Cardiac fibroblast (primary cell): ENCODE results near the gene OR8B12.

ENCODE experiments used
- DNase-seq, 2 donors: peaks; one replicate each; pipeline versions ENCODE4 v3.0.0 to v3.0.0-alpha.2; 2010; ENCODE audit warnings: low read depth in 2 of 2
- H3K4me3 ChIP-seq, 2 donors: replicated peaks in 1 of 2; 1 replicate in 1 of 2; 2 replicates in 1 of 2; pipeline ENCODE4 v1.5.1; 2011; ENCODE audit warnings: low read depth in 2 of 2, low read length in 2 of 2, mild to moderate bottlenecking in 2 of 2, moderate library complexity in 1 of 2
- CTCF ChIP-seq: IDR thresholded peaks from one replicate; pipeline ENCODE4 v1.5.1; 2011; ENCODE audit warnings: low read depth, mild to moderate bottlenecking, low read length, inconsistent platforms

OR8B12 gene

GRCh38 chr11:124582565-124582964 lies 39.1 kb upstream of the OR8B12 start:
- no peak for TF ChIP-seq CTCF
- no peak for DNase-seq
- H3K4me3 ChIP-seq: no peak overlapping the region

GRCh38 chr11:124581817-124582216 lies 38.4 kb upstream of the OR8B12 start:
- TF ChIP-seq CTCF: no peak
- no peak overlapping the region for H3K4me3 ChIP-seq
- no peak for DNase-seq

GRCh38 chr11:124578761-124579160 lies 35.3 kb upstream of the OR8B12 start:
- TF ChIP-seq CTCF: no peak
- DNase-seq: peak in 1 of 2 donors; percentile 17
- no peak overlapping the region for H3K4me3 ChIP-seq

- no peak for DNase-seq
- H3K4me3 ChIP-seq: no peak overlapping the region
- TF ChIP-seq CTCF: no peak
Observed at GRCh38 chr11:124577716-124578427, 34.4 kb upstream of the OR8B12 start.

- no peak for DNase-seq
- no peak overlapping the region for H3K4me3 ChIP-seq
- no peak for TF ChIP-seq CTCF
Observed at GRCh38 chr11:124570160-124570559, 26.7 kb upstream of the OR8B12 start.

- no peak for DNase-seq
- no peak for TF ChIP-seq CTCF
- H3K4me3 ChIP-seq: no peak within 1 kb of the TSS
Observed at GRCh38 chr11:124569697-124570096, 26.2 kb upstream of the OR8B12 start, which contains the start of gene OR8A1. Gene OR8A1, plus strand, starts transcription at chr11:124569997. Its CDS starts 123 bp downstream, at chr11:124570120.

- no peak for TF ChIP-seq CTCF
- H3K4me3 ChIP-seq: no peak overlapping the region
- DNase-seq: no peak
Observed at GRCh38 chr11:124556828-124557227, 13.4 kb upstream of the OR8B12 start.
